ENCODE measurements around the gene DNAI7. TPM values are rescaled to one million over a fixed set of nuclear protein-coding genes. Genes with fewer than 3 reads are reported as not detected.

Gene DNAI7
- total and polyA plus RNA-seq, 2 of the 13 experiments (the other 11 are each of a cell fraction or from before 2014, with no cell fraction given), result 0.04 to 0.25 TPM

- no peak for TF ChIP-seq ZNF367 (CRISPR knock-in tag; IDR thresholded peaks at IDR 0.05; ENCODE audit: borderline replicate concordance)
- TF ChIP-seq TFAP4 (IDR thresholded peaks at IDR 0.05; ENCODE audit: borderline replicate concordance, low read depth), result 0 out of 2 replicates have a peak, but pooled peaks have one; percentile 10
- peak; percentile 39 for TF ChIP-seq ZNF20 (CRISPR knock-in tag; IDR thresholded peaks at IDR 0.05)
- no peak for TF ChIP-seq ZFP82 (CRISPR knock-in tag; IDR thresholded peaks at IDR 0.05; ENCODE audit: borderline replicate concordance)
- TF ChIP-seq, protein P1, sequence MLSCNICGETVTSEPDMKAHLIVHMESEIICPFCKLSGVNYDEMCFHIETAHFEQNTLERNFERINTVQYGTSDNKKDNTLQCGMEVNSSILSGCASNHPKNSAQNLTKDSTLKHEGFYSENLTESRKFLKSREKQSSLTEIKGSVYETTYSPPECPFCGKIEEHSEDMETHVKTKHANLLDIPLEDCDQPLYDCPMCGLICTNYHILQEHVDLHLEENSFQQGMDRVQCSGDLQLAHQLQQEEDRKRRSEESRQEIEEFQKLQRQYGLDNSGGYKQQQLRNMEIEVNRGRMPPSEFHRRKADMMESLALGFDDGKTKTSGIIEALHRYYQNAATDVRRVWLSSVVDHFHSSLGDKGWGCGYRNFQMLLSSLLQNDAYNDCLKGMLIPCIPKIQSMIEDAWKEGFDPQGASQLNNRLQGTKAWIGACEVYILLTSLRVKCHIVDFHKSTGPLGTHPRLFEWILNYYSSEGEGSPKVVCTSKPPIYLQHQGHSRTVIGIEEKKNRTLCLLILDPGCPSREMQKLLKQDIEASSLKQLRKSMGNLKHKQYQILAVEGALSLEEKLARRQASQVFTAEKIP (CRISPR knock-in tag; IDR thresholded peaks at IDR 0.05; ENCODE audit: borderline replicate concordance), result no peak
- TF ChIP-seq MAZ (IDR thresholded peaks at IDR 0.05; ENCODE audit: borderline replicate concordance, low read depth, low read length), result no peak
- 0 out of 2 replicates have a peak, but pooled peaks have one; percentile 9 for TF ChIP-seq MAZ (CRISPR knock-in tag; IDR thresholded peaks at IDR 0.05; ENCODE audit: low read depth)
- TF ChIP-seq CHD2 (IDR thresholded peaks at IDR 0.05; ENCODE audit: low read depth, low read length), result peak; percentile 19; the same call in 1 of the 2 replicates
- TF ChIP-seq ZNF7 (CRISPR knock-in tag; IDR thresholded peaks at IDR 0.05), result no peak
- 0 out of 2 replicates have a peak, but pooled peaks have one; percentile 28 for TF ChIP-seq GATAD2A (CRISPR knock-in tag; IDR thresholded peaks at IDR 0.05)
- TF ChIP-seq ZNF253 (CRISPR knock-in tag; IDR thresholded peaks at IDR 0.05; ENCODE audit: borderline replicate concordance), result peak; percentile 44; the same call in 1 of the 2 replicates
- TF ChIP-seq DNMT3B (CRISPR knock-in tag; conservative IDR thresholded peaks at IDR 0.05), result peak; percentile 42; the same call in 1 of the 2 replicates
- no peak for TF ChIP-seq SOX13 (IDR thresholded peaks at IDR 0.05)
- peak in 1 of 2 experiments; percentile 20; a peak in 1 of 4 replicates for TF ChIP-seq SOX13 (CRISPR knock-in tag; conservative IDR thresholded peaks at IDR 0.05 in 1 of 2, IDR thresholded peaks at IDR 0.05 in 1 of 2)
- TF ChIP-seq YEATS4 (CRISPR knock-in tag; IDR thresholded peaks at IDR 0.05; ENCODE audit: borderline replicate concordance), result 0 out of 2 replicates have a peak, but pooled peaks have one; percentile 49
- TF ChIP-seq ZNF580 (CRISPR knock-in tag; IDR thresholded peaks at IDR 0.05; ENCODE audit: borderline replicate concordance, low read depth), result no peak
- 0 out of 2 replicates have a peak, but pooled peaks have one; percentile 47 for TF ChIP-seq ZMAT3 (CRISPR knock-in tag; conservative IDR thresholded peaks at IDR 0.05)
- TF ChIP-seq XBP1 (CRISPR knock-in tag; IDR thresholded peaks at IDR 0.05), result no peak
- no peak for TF ChIP-seq NFYC (CRISPR knock-in tag; IDR thresholded peaks at IDR 0.05)
- TF ChIP-seq ERF (CRISPR knock-in tag; IDR thresholded peaks at IDR 0.05), result peak; percentile 64; the same call in 1 of the 2 replicates
- TF ChIP-seq, protein P2, sequence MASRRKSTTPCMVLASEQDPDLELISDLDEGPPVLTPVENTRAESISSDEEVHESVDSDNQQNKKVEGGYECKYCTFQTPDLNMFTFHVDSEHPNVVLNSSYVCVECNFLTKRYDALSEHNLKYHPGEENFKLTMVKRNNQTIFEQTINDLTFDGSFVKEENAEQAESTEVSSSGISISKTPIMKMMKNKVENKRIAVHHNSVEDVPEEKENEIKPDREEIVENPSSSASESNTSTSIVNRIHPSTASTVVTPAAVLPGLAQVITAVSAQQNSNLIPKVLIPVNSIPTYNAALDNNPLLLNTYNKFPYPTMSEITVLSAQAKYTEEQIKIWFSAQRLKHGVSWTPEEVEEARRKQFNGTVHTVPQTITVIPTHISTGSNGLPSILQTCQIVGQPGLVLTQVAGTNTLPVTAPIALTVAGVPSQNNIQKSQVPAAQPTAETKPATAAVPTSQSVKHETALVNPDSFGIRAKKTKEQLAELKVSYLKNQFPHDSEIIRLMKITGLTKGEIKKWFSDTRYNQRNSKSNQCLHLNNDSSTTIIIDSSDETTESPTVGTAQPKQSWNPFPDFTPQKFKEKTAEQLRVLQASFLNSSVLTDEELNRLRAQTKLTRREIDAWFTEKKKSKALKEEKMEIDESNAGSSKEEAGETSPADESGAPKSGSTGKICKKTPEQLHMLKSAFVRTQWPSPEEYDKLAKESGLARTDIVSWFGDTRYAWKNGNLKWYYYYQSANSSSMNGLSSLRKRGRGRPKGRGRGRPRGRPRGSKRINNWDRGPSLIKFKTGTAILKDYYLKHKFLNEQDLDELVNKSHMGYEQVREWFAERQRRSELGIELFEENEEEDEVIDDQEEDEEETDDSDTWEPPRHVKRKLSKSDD (CRISPR knock-in tag; IDR thresholded peaks at IDR 0.05; ENCODE audit: low read depth), result no peak
- peak; percentile 68 for TF ChIP-seq ZNF883 (CRISPR knock-in tag; IDR thresholded peaks at IDR 0.05; ENCODE audit: not compliant biosample characterization)
- no peak; the same call in 1 of the 2 replicates for TF ChIP-seq NR2F2 (IDR thresholded peaks at IDR 0.05; ENCODE audit: borderline replicate concordance, low read depth)
- TF ChIP-seq GATAD1 (CRISPR knock-in tag; IDR thresholded peaks at IDR 0.05), result peak; percentile 63; the same call in 1 of the 2 replicates
Observed at GRCh38 chr12:25195056-25195971, at the start of gene DNAI7, which contains the start of gene ETFRF1 (continued).
